Esophagus squamous epithelium (tissue), 5 donors: ENCODE data around the gene NCS1. TPM values are rescaled to one million over a fixed set of nuclear protein-coding genes. Genes with fewer than 3 reads are reported as not detected.

Source experiments
- DNase-seq: peaks from one replicate; lab custom pipeline; 2025; lab: John Stamatoyannopoulos, UW
- H3K27ac ChIP-seq, 4 donors: fragments of 200-600 bp; sonication (generic); one replicate each; pipeline ENCODE4 v1.5.1; 2016 to 2019; ENCODE audit warnings: mild to moderate bottlenecking in 1 of 4
- H3K27me3 ChIP-seq, 4 donors: fragments of 200-600 bp; sonication (generic); 1 replicate in 3 of 4; 2 replicates in 1 of 4; pipeline versions ENCODE4 v1.5.1 to v1.6.0; 2017 to 2021; ENCODE audit warnings: antibody characterized with exemption in 1 of 4
- H3K36me3 ChIP-seq, 3 donors: fragments of 200-600 bp; sonication (generic); one replicate each; pipeline ENCODE4 v1.5.1; 2016 to 2019
- H3K4me1 ChIP-seq, 3 donors: fragments of 200-600 bp; sonication (generic); one replicate each; pipeline ENCODE4 v1.5.1; 2017 to 2019
- H3K4me3 ChIP-seq, 4 donors: fragments of 200-600 bp; sonication (generic); 1 replicate in 3 of 4; 2 replicates in 1 of 4; pipeline ENCODE4 v1.5.1; 2016 to 2019; ENCODE audit warnings: mild to moderate bottlenecking in 2 of 4, moderate library complexity in 1 of 4
- H3K9me3 ChIP-seq, 3 donors: fragments of 200-600 bp; sonication (generic); one replicate each; pipeline ENCODE4 v1.5.1; 2016 to 2019
- CTCF ChIP-seq, 6 experiments: fragments of 450-650 bp in 4 of 6; fragments of 200-600 bp in 2 of 6; sonication (generic) in 2 of 6; IDR thresholded peaks; one replicate each; pipeline ENCODE4 v1.5.1; 2016 to 2019; ENCODE audit warnings: antibody characterized with exemption in 6 of 6, mild to moderate bottlenecking in 4 of 6, moderate library complexity in 4 of 6
- POLR2A ChIP-seq, 4 donors: fragments of 450-650 bp; IDR thresholded peaks; one replicate each; pipeline ENCODE4 v1.6.1; 2017; ENCODE audit warnings: antibody characterized with exemption in 4 of 4, mild to moderate bottlenecking in 4 of 4, moderate library complexity in 3 of 4
- WGBS, 2 donors: methylation state at CpG; one replicate each; pipeline ENCODE4 v1.1.5; 2018; 5-methylcytosine and 5-hydroxymethylcytosine counted together
- intact Hi-C: fragments of 100-400 bp; cut with DNase I; formaldehyde crosslinking; loops from one replicate; pipeline ENCODE4 v1.15.0; 2022
- total RNA-seq, 4 donors: library from RNA; depleted of rRNA; stranded (reverse); fragments of >200 nt; gene quantifications; one replicate each; pipeline ENCODE4 v1.1.0, GENCODE V29; 2016
- donor health status: DM: yes; HTN: yes; CAD: no.

The NCS1 gene
- total RNA-seq, 4 donors from 2014 or later = 9.3 to 31.3 (median 15.2) TPM

GRCh38 chr9:130166399-130166798 is 5.8 kb upstream of the NCS1 start:
- H3K9me3 ChIP-seq = no peaks in the 10 kb centered on the region
- no peak for DNase-seq
- peaks cover 0 to 8% (median under 1%) of the 10 kb centered on the region in 3 donors for H3K4me1 ChIP-seq
- no peaks in the 10 kb centered on the region for H3K36me3 ChIP-seq
- no peaks in the 10 kb centered on the region for H3K27me3 ChIP-seq
- intact Hi-C loops = no loop called here
- no peak overlapping the region for H3K27ac ChIP-seq
- no peak overlapping the region for H3K4me3 ChIP-seq
- TF ChIP-seq CTCF (IDR thresholded peaks at IDR 0.05) (no peak), POLR2A (IDR thresholded peaks at IDR 0.05) (no peak)
- WGBS, 2 donors = 56 to 77% methylated on average over 4 of the region's 4 CpGs

GRCh38 chr9:130167927-130168326 is 4.3 kb upstream of the NCS1 start:
- DNase-seq = no peak
- Histone ChIP-seq H3K9me3 (no peaks in the 10 kb centered on the region), H3K4me3 (no peak overlapping the region), H3K27me3 (peaks cover 0 to 5% (median 0%) of the 10 kb centered on the region in 4 donors), H3K4me1 (peaks cover 0 to 19% (median 10%) of the 10 kb centered on the region in 3 donors), H3K27ac (no peak overlapping the region), H3K36me3 (no peaks in the 10 kb centered on the region)
- no peak for TF ChIP-seq CTCF (IDR thresholded peaks at IDR 0.05)
- TF ChIP-seq POLR2A (IDR thresholded peaks at IDR 0.05) = no peak
- intact Hi-C loops = no loop called here
- 57 to 60% methylated on average over 4 to 6 of the region's 6 CpGs for WGBS, 2 donors

- no peak for TF ChIP-seq POLR2A (IDR thresholded peaks at IDR 0.05)
- TF ChIP-seq CTCF (IDR thresholded peaks at IDR 0.05) = no peak
- 49 to 68% methylated on average over 7 to 9 of the region's 45 CpGs for WGBS, 2 donors
- no peaks in the 10 kb centered on the region for H3K9me3 ChIP-seq
- no peak for DNase-seq
- peak overlapping the region; percentile 43 to 71 (median 70) for H3K27ac ChIP-seq
- no peaks in the 10 kb centered on the region for H3K36me3 ChIP-seq
- peaks cover 0 to 15% (median 0%) of the 10 kb centered on the region in 4 donors for H3K27me3 ChIP-seq
- peaks cover 6 to 48% (median 12%) of the 10 kb centered on the region in 3 donors for H3K4me1 ChIP-seq
- H3K4me3 ChIP-seq = peak overlapping the region; percentile 41 to 83 (median 66)
- intact Hi-C loops = no loop called here
Measured at GRCh38 chr9:130171226-130172148, 717 bp upstream of the NCS1 start.

- peaks cover 6 to 48% (median 12%) of the 10 kb centered on the region in 3 donors for H3K4me1 ChIP-seq
- H3K36me3 ChIP-seq = no peaks in the 10 kb centered on the region
- H3K4me3 ChIP-seq = peak overlapping the region; percentile 54 to 83 (median 66)
- 0% methylated on average over 5 of the region's 57 CpGs; no CpG with 5 or more reads in 1 of the 2 donors for WGBS, 2 donors
- DNase-seq = no peak
- peaks cover 0 to 15% (median 0%) of the 10 kb centered on the region in 4 donors for H3K27me3 ChIP-seq
- H3K9me3 ChIP-seq = no peaks in the 10 kb centered on the region
- no peak for TF ChIP-seq CTCF (IDR thresholded peaks at IDR 0.05)
- TF ChIP-seq POLR2A (IDR thresholded peaks at IDR 0.05) = peak in 1 of 4 donors; percentile 8
- H3K27ac ChIP-seq = peak overlapping the region; percentile 69 to 88 (median 77)
- intact Hi-C loops = no loop called here
Measured at GRCh38 chr9:130172858-130173665, 858 bp downstream of the NCS1 start.
